Activated CD4-positive, alpha-beta T cell treated with anti-CD3 and anti-CD28 coated beads, Interleukin-2, amount 10 ng/mL, durations not matched to agents 24 days and 14 days (primary cell): Measurements from ENCODE around the gene FGF11. TPM values are rescaled to one million over a fixed set of nuclear protein-coding genes. Genes with fewer than 3 reads are reported as not detected.
A peak's percentile ranks its signal among the peaks of the same experiment; 100 is the strongest.

Source experiments
- DNase-seq: peaks from one replicate; pipeline ENCODE4 v3.0.0; 2022
- H3K27ac Mint-ChIP-seq: one replicate; pipeline ENCODE4 v1.8.0; 2022; ENCODE audit warnings: mild to moderate bottlenecking, mixed read lengths
- H3K27me3 Mint-ChIP-seq: one replicate; pipeline ENCODE4 v1.8.0; 2022; ENCODE audit warnings: mixed read lengths
- H3K36me3 Mint-ChIP-seq: one replicate; pipeline ENCODE4 v1.8.0; 2022; ENCODE audit warnings: low read depth, mild to moderate bottlenecking, mixed read lengths
- H3K4me1 Mint-ChIP-seq: one replicate; pipeline ENCODE4 v1.8.0; 2021; ENCODE audit warnings: mixed read lengths
- H3K4me3 Mint-ChIP-seq: one replicate; pipeline ENCODE4 v1.8.0; 2022; ENCODE audit warnings: mild to moderate bottlenecking, moderate library complexity, mixed read lengths
- H3K9me3 Mint-ChIP-seq: one replicate; pipeline ENCODE4 v1.8.0; 2021; ENCODE audit warnings: mixed read lengths
- intact Hi-C: fragments of 100-400 bp; cut with micrococcal nuclease; formaldehyde crosslinking; loops from one replicate; pipeline ENCODE4 v1.15.1; 2023
- total RNA-seq: library from RNA; stranded (reverse); gene quantifications from 2 replicates; pipeline ENCODE4 v1.2.3, GENCODE V29; 2022

The FGF11 gene
- 9.4 and 9.5 TPM in 2 replicates for total RNA-seq

GRCh38 chr17:7439462-7440112 is at the start of gene FGF11:
Gene FGF11, plus strand, starts transcription at chr17:7439512. Its CDS starts 109 bp downstream, at chr17:7439621.
- Mint-ChIP-seq H3K27ac (peak within 1 kb of the TSS; percentile 81), H3K9me3 (no peaks in the 10 kb centered on the region), H3K4me1 (peaks cover 44% of the 10 kb centered on the region), H3K27me3 (peaks cover 16% of the 10 kb centered on the region), H3K4me3 (peak within 1 kb of the TSS; percentile 90), H3K36me3 (peaks cover 34% of the 10 kb centered on the region)
- DNase-seq = peak; percentile 76
- intact Hi-C loops = loop anchor here (5.0 kb wide), 2 partner anchors 222 to 403 kb away; partner anchors contain the start of genes ACADVL and DLG4

GRCh38 chr17:7389924-7390910 is 49.1 kb upstream of the FGF11 start:
- Mint-ChIP-seq H3K27ac (no peak overlapping the region), H3K36me3 (peaks cover 25% of the 10 kb centered on the region), H3K9me3 (no peaks in the 10 kb centered on the region), H3K4me1 (peaks cover 24% of the 10 kb centered on the region), H3K27me3 (no peaks in the 10 kb centered on the region), H3K4me3 (no peak overlapping the region)
- DNase-seq = no peak
- intact Hi-C loops = no loop called here

- Mint-ChIP-seq H3K27ac (no peak overlapping the region), H3K9me3 (no peaks in the 10 kb centered on the region), H3K4me1 (peaks cover 28% of the 10 kb centered on the region), H3K4me3 (no peak overlapping the region), H3K27me3 (no peaks in the 10 kb centered on the region), H3K36me3 (peaks cover 25% of the 10 kb centered on the region)
- intact Hi-C loops = no loop called here
- no peak for DNase-seq
These were observed 48.0 kb upstream of the FGF11 start for GRCh38 chr17:7391307-7391706.

- H3K9me3 Mint-ChIP-seq = no peaks in the 10 kb centered on the region
- peaks cover 25% of the 10 kb centered on the region for H3K36me3 Mint-ChIP-seq
- no peak for DNase-seq
- peak overlapping the region; percentile 96 for H3K4me3 Mint-ChIP-seq
- H3K4me1 Mint-ChIP-seq = peaks cover 28% of the 10 kb centered on the region
- H3K27ac Mint-ChIP-seq = peak overlapping the region; percentile 51
- H3K27me3 Mint-ChIP-seq = no peaks in the 10 kb centered on the region
- intact Hi-C loops = no loop called here
These were observed 46.4 kb upstream of the FGF11 start for GRCh38 chr17:7392696-7393612.

- Mint-ChIP-seq H3K27ac (peak overlapping the region; percentile 90), H3K9me3 (no peaks in the 10 kb centered on the region), H3K4me1 (peaks cover 28% of the 10 kb centered on the region), H3K4me3 (peak overlapping the region; percentile 96), H3K27me3 (no peaks in the 10 kb centered on the region), H3K36me3 (peaks cover 23% of the 10 kb centered on the region)
- DNase-seq = peak; percentile 84
- intact Hi-C loops = loop anchor here (1.0 to 2.0 kb wide), 4 partner anchors 10 to 91 kb away; partner anchors contain the start of genes POLR2A, TMEM102 and TMEM256
These were observed 45.5 kb upstream of the FGF11 start for GRCh38 chr17:7393613-7394451.

- Mint-ChIP-seq H3K4me3 (peak within 1 kb of the TSS; percentile 96), H3K4me1 (peaks cover 28% of the 10 kb centered on the region), H3K36me3 (peaks cover 15% of the 10 kb centered on the region), H3K27ac (peak within 1 kb of the TSS; percentile 95), H3K9me3 (no peaks in the 10 kb centered on the region), H3K27me3 (no peaks in the 10 kb centered on the region)
- intact Hi-C loops = loop anchor here (1.0 to 2.0 kb wide), 4 partner anchors 10 to 90 kb away; partner anchors contain the start of genes POLR2A, TMEM102 and TMEM256
- DNase-seq = peak; percentile 97
These were observed 44.7 kb upstream of the FGF11 start, which contains the start of gene PLSCR3 for GRCh38 chr17:7394452-7395191. Gene PLSCR3, minus strand, starts transcription at chr17:7394525. Its CDS starts 415 bp downstream, at chr17:7394110.

- H3K36me3 Mint-ChIP-seq = peaks cover 7% of the 10 kb centered on the region
- no peaks in the 10 kb centered on the region for H3K27me3 Mint-ChIP-seq
- H3K4me1 Mint-ChIP-seq = peaks cover 24% of the 10 kb centered on the region
- H3K4me3 Mint-ChIP-seq = peak overlapping the region; percentile 31
- no peak for DNase-seq
- no peaks in the 10 kb centered on the region for H3K9me3 Mint-ChIP-seq
- no peak overlapping the region for H3K27ac Mint-ChIP-seq
- intact Hi-C loops = no loop called here
These were observed 43.2 kb upstream of the FGF11 start for GRCh38 chr17:7396147-7396546.

GRCh38 chr17:7398612-7399011 is 40.7 kb upstream of the FGF11 start:
- Mint-ChIP-seq H3K27me3 (no peaks in the 10 kb centered on the region), H3K4me3 (no peak overlapping the region), H3K9me3 (no peaks in the 10 kb centered on the region), H3K4me1 (peaks cover 19% of the 10 kb centered on the region), H3K36me3 (peaks cover 4% of the 10 kb centered on the region), H3K27ac (no peak overlapping the region)
- DNase-seq = no peak
- intact Hi-C loops = no loop called here

GRCh38 chr17:7403043-7403726 is 36.1 kb upstream of the FGF11 start:
- peak overlapping the region; percentile 96 for H3K4me3 Mint-ChIP-seq
- intact Hi-C loops = no loop called here
- DNase-seq = peak; percentile 69
- H3K27me3 Mint-ChIP-seq = peaks cover 20% of the 10 kb centered on the region
- no peaks in the 10 kb centered on the region for H3K36me3 Mint-ChIP-seq
- peaks cover 21% of the 10 kb centered on the region for H3K4me1 Mint-ChIP-seq
- no peaks in the 10 kb centered on the region for H3K9me3 Mint-ChIP-seq
- peak overlapping the region; percentile 52 for H3K27ac Mint-ChIP-seq

GRCh38 chr17:7403727-7403976 is 35.7 kb upstream of the FGF11 start:
- Mint-ChIP-seq H3K27ac (peak overlapping the region; percentile 96), H3K4me3 (peak overlapping the region; percentile 96), H3K36me3 (no peaks in the 10 kb centered on the region), H3K9me3 (no peaks in the 10 kb centered on the region), H3K27me3 (peaks cover 20% of the 10 kb centered on the region), H3K4me1 (peaks cover 21% of the 10 kb centered on the region)
- DNase-seq = no peak
- intact Hi-C loops = no loop called here

GRCh38 chr17:7403977-7404736 is 35.2 kb upstream of the FGF11 start, which contains the start of gene TMEM256:
Gene TMEM256, minus strand, starts transcription at chr17:7404097. Its CDS starts 13 bp downstream, at chr17:7404084.
- peak; percentile 98 for DNase-seq
- peak within 1 kb of the TSS; percentile 96 for H3K27ac Mint-ChIP-seq
- intact Hi-C loops = loop anchor here (1.0 to 2.0 kb wide), 6 partner anchors 10 to 282 kb away; partner anchors contain the start of genes KCTD11, PLSCR3 and TMEM102
- no peaks in the 10 kb centered on the region for H3K9me3 Mint-ChIP-seq
- H3K4me3 Mint-ChIP-seq = peak within 1 kb of the TSS; percentile 96
- H3K36me3 Mint-ChIP-seq = peaks cover 2% of the 10 kb centered on the region
- H3K4me1 Mint-ChIP-seq = peaks cover 21% of the 10 kb centered on the region
- H3K27me3 Mint-ChIP-seq = peaks cover 23% of the 10 kb centered on the region
